K562 (cell line): Measurements from ENCODE around the gene ZNF549. TPM values are rescaled to one million over a fixed set of nuclear protein-coding genes. Genes with fewer than 3 reads are reported as not detected.

Source experiments
- ELF2 ChIP-seq: fragments of 250-450 bp; sonication (Bioruptor Pico); IDR thresholded peaks from 2 replicates; pipeline ENCODE4 v1.5.0; 2021; ENCODE audit warnings: mild to moderate bottlenecking
- NR2C1 ChIP-seq, 2 experiments: fragments of 450-650 bp; IDR thresholded peaks; 2 replicates each; pipeline ENCODE4 v1.6.1; 2017; ENCODE audit warnings: mild to moderate bottlenecking in 2 of 2, antibody characterized with exemption in 1 of 2, inconsistent platforms in 1 of 2, missing compliant biosample characterization in 1 of 2, missing genetic modification characterization in 1 of 2
- PTBP1 ChIP-seq: fragments of 200-400 bp; formaldehyde crosslinking; IDR thresholded peaks from 2 replicates; pipeline ENCODE4 v1.6.1; 2017; ENCODE audit warnings: low read depth, low read length
- TCF7 ChIP-seq: sonication (generic); IDR thresholded peaks from 2 replicates; pipeline ENCODE4 v1.6.1; 2016; ENCODE audit warnings: antibody characterized with exemption, borderline replicate concordance
- TRIM24 ChIP-seq, 2 experiments: fragments of 450-650 bp; IDR thresholded peaks; 2 replicates each; pipeline ENCODE4 v1.6.1; 2016
- TRIM25 ChIP-seq: fragments of 450-650 bp; IDR thresholded peaks from 2 replicates; pipeline ENCODE4 v1.7.0; 2016; ENCODE audit warnings: borderline replicate concordance
- ZBTB40 ChIP-seq, 2 experiments: fragments of 450-650 bp in 1 of 2; sonication (generic) in 1 of 2; formaldehyde crosslinking in 1 of 2; IDR thresholded peaks; 2 replicates each; pipeline versions ENCODE4 v1.7.1 to v1.9.0; 2016 to 2022; ENCODE audit warnings: inconsistent platforms in 1 of 2, mild to moderate bottlenecking in 1 of 2, missing genetic modification reagents in 1 of 2
- ZFP91 ChIP-seq: sonication (generic); formaldehyde crosslinking; IDR thresholded peaks from 2 replicates; pipeline ENCODE4 v1.8.0; 2022; ENCODE audit warnings: mild to moderate bottlenecking, missing genetic modification reagents
- ZNF24 ChIP-seq: fragments of 450-650 bp; IDR thresholded peaks from 2 replicates; pipeline ENCODE4 v1.6.1; 2016
- ZSCAN32 ChIP-seq: fragments of 450-650 bp; formaldehyde crosslinking; IDR thresholded peaks from 2 replicates; pipeline ENCODE4 v1.4.0; 2020; ENCODE audit warnings: mild to moderate bottlenecking, moderate library complexity
- polyA plus RNA-seq, 8 experiments: library from polyadenylated mRNA; depleted of rRNA in 4 of 8; stranded (reverse) in 5 of 8; unstranded in 3 of 8; fragments of >200 nt; fragmentation: Nextera tagmentation in 2 of 8; fragmentation: Illumina TruSeq in 1 of 8; extraction: Ambion mirVana in 2 of 8; extraction: Trizol in 1 of 8; gene quantifications; 2 replicates each; pipeline versions ENCODE4 v1.2.1 to v1.2.3, GENCODE V29; 2011 to 2014; ENCODE audit warnings: inconsistent platforms in 1 of 8, missing spikeins in 1 of 8
- total RNA-seq, 7 experiments: library from RNA; depleted of rRNA in 6 of 7; stranded (reverse); fragments of >200 nt in 6 of 7; fragmentation: Illumina TruSeq in 2 of 7; extraction: Trizol in 2 of 7; gene quantifications; 2 replicates each; pipeline versions ENCODE4 v1.2.1 to v1.2.3, GENCODE V29; 2011 to 2021; ENCODE audit warnings: low replicate concordance in 1 of 7
- TF ChIP-seq, protein P1 (sequence below): fragments of 450-650 bp; IDR thresholded peaks from 2 replicates; pipeline ENCODE4 v1.6.1; 2016; ENCODE audit warnings: low read depth, mild to moderate bottlenecking, moderate library complexity
- TF ChIP-seq, protein P2 (sequence below): fragments of 450-650 bp; conservative IDR thresholded peaks from 2 replicates; pipeline ENCODE4 v1.6.1; 2016; ENCODE audit warnings: missing genetic modification characterization, low read depth, mild to moderate bottlenecking, missing compliant biosample characterization, moderate library complexity

Gene ZNF549
- total and polyA plus RNA-seq, 9 of the 15 experiments (the other 6 are each of a cell fraction or from before 2014, with no cell fraction given) = 0.03 to 0.68 (median 0.25) TPM

GRCh38 chr19:57559404-57560025, 32.4 kb downstream of the ZNF549 start, which contains the start of gene ZNF550 (continued):
- TF ChIP-seq ZNF24 (no peak), PTBP1 (no peak), ZSCAN32 (CRISPR knock-in tag) (no peak), NR2C1 (IDR thresholded peaks at IDR 0.05) (no peak), NR2C1 (tag; IDR thresholded peaks at IDR 0.05) (peak; percentile 48; the same call in 1 of the 2 replicates), ZBTB40 (IDR thresholded peaks at IDR 0.05) (peak; percentile 95), ZBTB40 (CRISPR knock-in tag; IDR thresholded peaks at IDR 0.05) (no peak), TRIM24 (IDR thresholded peaks at IDR 0.05) (no peak), ELF2 (no peak), TCF7 (no peak), ZFP91 (no peak), TRIM25 (no peak)
- TF ChIP-seq, protein P1, sequence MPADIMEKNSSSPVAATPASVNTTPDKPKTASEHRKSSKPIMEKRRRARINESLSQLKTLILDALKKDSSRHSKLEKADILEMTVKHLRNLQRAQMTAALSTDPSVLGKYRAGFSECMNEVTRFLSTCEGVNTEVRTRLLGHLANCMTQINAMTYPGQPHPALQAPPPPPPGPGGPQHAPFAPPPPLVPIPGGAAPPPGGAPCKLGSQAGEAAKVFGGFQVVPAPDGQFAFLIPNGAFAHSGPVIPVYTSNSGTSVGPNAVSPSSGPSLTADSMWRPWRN = no peak
- TF ChIP-seq, protein P2, sequence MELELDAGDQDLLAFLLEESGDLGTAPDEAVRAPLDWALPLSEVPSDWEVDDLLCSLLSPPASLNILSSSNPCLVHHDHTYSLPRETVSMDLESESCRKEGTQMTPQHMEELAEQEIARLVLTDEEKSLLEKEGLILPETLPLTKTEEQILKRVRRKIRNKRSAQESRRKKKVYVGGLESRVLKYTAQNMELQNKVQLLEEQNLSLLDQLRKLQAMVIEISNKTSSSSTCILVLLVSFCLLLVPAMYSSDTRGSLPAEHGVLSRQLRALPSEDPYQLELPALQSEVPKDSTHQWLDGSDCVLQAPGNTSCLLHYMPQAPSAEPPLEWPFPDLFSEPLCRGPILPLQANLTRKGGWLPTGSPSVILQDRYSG (tag) = no peak
